Panc1 (cell line): ENCODE results near the gene PCED1B.
"Not testable (repeated sequence)": the region's sequence is repeated elsewhere in the genome, so short reads cannot be mapped to it uniquely, and the experiment has no call there.

Experiments
- POLR2AphosphoS5 ChIP-seq: IDR thresholded peaks from 2 replicates; pipeline ENCODE4 v1.6.1; 2012; ENCODE audit warnings: mild to moderate bottlenecking, low read depth, low read length, moderate library complexity
- SIN3A ChIP-seq: IDR thresholded peaks from 2 replicates; pipeline ENCODE4 v1.6.1; 2012; ENCODE audit warnings: low read depth, mild to moderate bottlenecking, low read length, moderate library complexity, borderline replicate concordance; ENCODE audit not compliant: insufficient read depth
- TF ChIP-seq, protein P1 (sequence below), 2 experiments: IDR thresholded peaks; 2 replicates each; pipeline ENCODE4 v1.6.1; 2011 to 2012; ENCODE audit warnings: low read depth in 2 of 2, control low read depth in 1 of 2, low read length in 1 of 2, mild to moderate bottlenecking in 1 of 2, moderate library complexity in 1 of 2; ENCODE audit not compliant: insufficient read depth in 1 of 2
- TF ChIP-seq, protein P2 (sequence below): fragments of 450-650 bp; IDR thresholded peaks from 2 replicates; pipeline ENCODE4 v1.5.1; 2017; ENCODE audit warnings: mild to moderate bottlenecking

- TF ChIP-seq, protein P1, sequence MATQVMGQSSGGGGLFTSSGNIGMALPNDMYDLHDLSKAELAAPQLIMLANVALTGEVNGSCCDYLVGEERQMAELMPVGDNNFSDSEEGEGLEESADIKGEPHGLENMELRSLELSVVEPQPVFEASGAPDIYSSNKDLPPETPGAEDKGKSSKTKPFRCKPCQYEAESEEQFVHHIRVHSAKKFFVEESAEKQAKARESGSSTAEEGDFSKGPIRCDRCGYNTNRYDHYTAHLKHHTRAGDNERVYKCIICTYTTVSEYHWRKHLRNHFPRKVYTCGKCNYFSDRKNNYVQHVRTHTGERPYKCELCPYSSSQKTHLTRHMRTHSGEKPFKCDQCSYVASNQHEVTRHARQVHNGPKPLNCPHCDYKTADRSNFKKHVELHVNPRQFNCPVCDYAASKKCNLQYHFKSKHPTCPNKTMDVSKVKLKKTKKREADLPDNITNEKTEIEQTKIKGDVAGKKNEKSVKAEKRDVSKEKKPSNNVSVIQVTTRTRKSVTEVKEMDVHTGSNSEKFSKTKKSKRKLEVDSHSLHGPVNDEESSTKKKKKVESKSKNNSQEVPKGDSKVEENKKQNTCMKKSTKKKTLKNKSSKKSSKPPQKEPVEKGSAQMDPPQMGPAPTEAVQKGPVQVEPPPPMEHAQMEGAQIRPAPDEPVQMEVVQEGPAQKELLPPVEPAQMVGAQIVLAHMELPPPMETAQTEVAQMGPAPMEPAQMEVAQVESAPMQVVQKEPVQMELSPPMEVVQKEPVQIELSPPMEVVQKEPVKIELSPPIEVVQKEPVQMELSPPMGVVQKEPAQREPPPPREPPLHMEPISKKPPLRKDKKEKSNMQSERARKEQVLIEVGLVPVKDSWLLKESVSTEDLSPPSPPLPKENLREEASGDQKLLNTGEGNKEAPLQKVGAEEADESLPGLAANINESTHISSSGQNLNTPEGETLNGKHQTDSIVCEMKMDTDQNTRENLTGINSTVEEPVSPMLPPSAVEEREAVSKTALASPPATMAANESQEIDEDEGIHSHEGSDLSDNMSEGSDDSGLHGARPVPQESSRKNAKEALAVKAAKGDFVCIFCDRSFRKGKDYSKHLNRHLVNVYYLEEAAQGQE (IDR thresholded peaks at IDR 0.05; ENCODE audit: insufficient read depth in 1 of 2, low read depth in 2 of 2, low read length in 1 of 2), result not testable (repeated sequence)
- TF ChIP-seq, protein P2, sequence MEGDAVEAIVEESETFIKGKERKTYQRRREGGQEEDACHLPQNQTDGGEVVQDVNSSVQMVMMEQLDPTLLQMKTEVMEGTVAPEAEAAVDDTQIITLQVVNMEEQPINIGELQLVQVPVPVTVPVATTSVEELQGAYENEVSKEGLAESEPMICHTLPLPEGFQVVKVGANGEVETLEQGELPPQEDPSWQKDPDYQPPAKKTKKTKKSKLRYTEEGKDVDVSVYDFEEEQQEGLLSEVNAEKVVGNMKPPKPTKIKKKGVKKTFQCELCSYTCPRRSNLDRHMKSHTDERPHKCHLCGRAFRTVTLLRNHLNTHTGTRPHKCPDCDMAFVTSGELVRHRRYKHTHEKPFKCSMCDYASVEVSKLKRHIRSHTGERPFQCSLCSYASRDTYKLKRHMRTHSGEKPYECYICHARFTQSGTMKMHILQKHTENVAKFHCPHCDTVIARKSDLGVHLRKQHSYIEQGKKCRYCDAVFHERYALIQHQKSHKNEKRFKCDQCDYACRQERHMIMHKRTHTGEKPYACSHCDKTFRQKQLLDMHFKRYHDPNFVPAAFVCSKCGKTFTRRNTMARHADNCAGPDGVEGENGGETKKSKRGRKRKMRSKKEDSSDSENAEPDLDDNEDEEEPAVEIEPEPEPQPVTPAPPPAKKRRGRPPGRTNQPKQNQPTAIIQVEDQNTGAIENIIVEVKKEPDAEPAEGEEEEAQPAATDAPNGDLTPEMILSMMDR, result not testable (repeated sequence)
- TF ChIP-seq POLR2AphosphoS5, SIN3A: not testable (repeated sequence)
Measured at GRCh38 chr12:47056944-47057343, 22.5 kb upstream of the PCED1B start.
